Endodermal cell (in vitro differentiated cells): ENCODE data around the gene GALR3. TPM values are rescaled to one million over a fixed set of nuclear protein-coding genes. Genes with fewer than 3 reads are reported as not detected.

ENCODE experiments used
- DNase-seq: peaks from one replicate; pipeline ENCODE4 v3.0.0-alpha.2; 2017
- H3K27ac ChIP-seq: 2 replicates; pipeline ENCODE4 v1.5.1; 2013; ENCODE audit warnings: mild to moderate bottlenecking, low read depth, low read length, moderate library complexity
- H3K27me3 ChIP-seq: 2 replicates; pipeline ENCODE4 v1.6.1; 2013; ENCODE audit warnings: mild to moderate bottlenecking, low read length, moderate library complexity; ENCODE audit not compliant: insufficient read depth, control insufficient read depth, poor library complexity, severe bottlenecking
- H3K36me3 ChIP-seq: 2 replicates; pipeline ENCODE4 v1.7.0; 2013; ENCODE audit warnings: mild to moderate bottlenecking, low read length, moderate library complexity; ENCODE audit not compliant: control insufficient read depth, insufficient read depth
- H3K4me1 ChIP-seq: one replicate; pipeline ENCODE4 v1.7.0; 2013; ENCODE audit warnings: low read length; ENCODE audit not compliant: control insufficient read depth, insufficient read depth
- H3K4me3 ChIP-seq: 2 replicates; pipeline ENCODE4 v1.5.1; 2013; ENCODE audit warnings: mild to moderate bottlenecking, low read length, moderate library complexity
- H3K9ac ChIP-seq: 2 replicates; pipeline ENCODE4 v1.6.1; 2013; ENCODE audit warnings: mild to moderate bottlenecking, low read length, moderate library complexity; ENCODE audit not compliant: poor library complexity, severe bottlenecking; ENCODE audit errors: extremely low read depth
- H3K9me3 ChIP-seq: 2 replicates; pipeline ENCODE4 v1.6.1; 2013; ENCODE audit warnings: mild to moderate bottlenecking, low read length, moderate library complexity; ENCODE audit not compliant: control insufficient read depth
- H3K27ac Mint-ChIP-seq: 2 replicates; pipeline ENCODE4 v1.8.0; 2020; ENCODE audit warnings: mixed read lengths
- H3K27me3 Mint-ChIP-seq: 2 replicates; pipeline ENCODE4 v1.8.0; 2021; ENCODE audit warnings: mild to moderate bottlenecking, mixed read lengths; ENCODE audit not compliant: insufficient read depth
- H3K36me3 Mint-ChIP-seq: 2 replicates; pipeline ENCODE4 v1.8.0; 2020; ENCODE audit warnings: low read depth, mixed read lengths
- H3K4me1 Mint-ChIP-seq: 2 replicates; pipeline ENCODE4 v1.8.0; 2020; ENCODE audit warnings: mixed read lengths
- H3K4me3 Mint-ChIP-seq: 2 replicates; pipeline ENCODE4 v1.8.0; 2020; ENCODE audit warnings: mild to moderate bottlenecking, moderate library complexity, mixed read lengths
- H3K9me3 Mint-ChIP-seq: 2 replicates; pipeline ENCODE4 v1.8.0; 2020; ENCODE audit warnings: mild to moderate bottlenecking, mixed read lengths
- CTCF ChIP-seq: fragments of 200-600 bp; sonication (generic); conservative IDR thresholded peaks from 2 replicates; pipeline ENCODE4 v1.5.0; 2021; ENCODE audit warnings: antibody characterized with exemption, mild to moderate bottlenecking
- WGBS, 2 experiments: methylation state at CpG; one replicate each; pipeline versions ENCODE4 v1.1.5 to v1.1.7; 2013; ENCODE audit warnings: missing lambda C conversion rate in 2 of 2, mixed read lengths in 1 of 2; ENCODE audit not compliant: insufficient coverage in 1 of 2, insufficient read length in 1 of 2; 5-methylcytosine and 5-hydroxymethylcytosine counted together
- total RNA-seq, 2 donors: library from RNA; stranded (reverse); fragmentation: NEBNext Ultra II Directional in 1 of 2; extraction: Animal tissue kit (Norgen Biotek cat#: 25700) in 1 of 2; gene quantifications; 2 replicates in 1 of 2; 3 replicates in 1 of 2; pipeline ENCODE4 v1.2.1, GENCODE V29; 2021

Gene GALR3
- total RNA-seq, 2 donors from 2014 or later: 0.40 to 0.77 TPM

GRCh38 chr22:37816543-37817180 lies 6.5 kb upstream of the GALR3 start:
- TF ChIP-seq CTCF: no peak
- Mint-ChIP-seq H3K4me1 (peaks cover 3% of the 10 kb centered on the region), H3K27ac (no peak overlapping the region), H3K9me3 (no peaks in the 10 kb centered on the region), H3K4me3 (no peak overlapping the region), H3K36me3 (peaks cover 15% of the 10 kb centered on the region), H3K27me3 (peaks cover 25% of the 10 kb centered on the region)
- Histone ChIP-seq H3K9me3 (no peaks in the 10 kb centered on the region), H3K27me3 (peaks cover 25% of the 10 kb centered on the region), H3K27ac (no peak overlapping the region), H3K36me3 (peaks cover 6% of the 10 kb centered on the region), H3K4me1 (no peaks in the 10 kb centered on the region), H3K9ac (no peak overlapping the region), H3K4me3 (no peak overlapping the region)
- DNase-seq: no peak
- WGBS, 2 experiments: 93% methylated on average over 17 to 23 of the region's 23 CpGs

GRCh38 chr22:37817705-37818408 lies 5.3 kb upstream of the GALR3 start:
- Mint-ChIP-seq H3K27me3 (peaks cover 36% of the 10 kb centered on the region), H3K36me3 (peaks cover 15% of the 10 kb centered on the region), H3K4me1 (peaks cover 7% of the 10 kb centered on the region), H3K9me3 (no peaks in the 10 kb centered on the region), H3K27ac (peak overlapping the region; percentile 94), H3K4me3 (peak overlapping the region; percentile 46)
- Histone ChIP-seq H3K36me3 (peaks cover 3% of the 10 kb centered on the region), H3K9me3 (no peaks in the 10 kb centered on the region), H3K9ac (peak overlapping the region; percentile 49), H3K4me3 (peak overlapping the region; percentile 61), H3K4me1 (no peaks in the 10 kb centered on the region), H3K27ac (peak overlapping the region; percentile 84), H3K27me3 (peaks cover 27% of the 10 kb centered on the region)
- DNase-seq: peak; percentile 97
- peak; percentile 98 for TF ChIP-seq CTCF
- WGBS, 2 experiments: 3% methylated on average over 7 to 29 of the region's 29 CpGs

- H3K9me3 ChIP-seq: no peaks in the 10 kb centered on the region
- H3K27me3 Mint-ChIP-seq: peaks cover 43% of the 10 kb centered on the region
- H3K4me1 Mint-ChIP-seq: peaks cover 7% of the 10 kb centered on the region
- H3K27ac Mint-ChIP-seq: no peak overlapping the region
- no peaks in the 10 kb centered on the region for H3K4me1 ChIP-seq
- peak overlapping the region; percentile 46 for H3K4me3 Mint-ChIP-seq
- H3K4me3 ChIP-seq: no peak overlapping the region
- no peak overlapping the region for H3K9ac ChIP-seq
- 11 to 20% methylated on average over 32 to 68 of the region's 68 CpGs for WGBS, 2 experiments
- no peaks in the 10 kb centered on the region for H3K9me3 Mint-ChIP-seq
- H3K36me3 ChIP-seq: no peaks in the 10 kb centered on the region
- peak; percentile 68 for TF ChIP-seq CTCF
- no peak overlapping the region for H3K27ac ChIP-seq
- peak; percentile 90 for DNase-seq
- H3K36me3 Mint-ChIP-seq: peaks cover 11% of the 10 kb centered on the region
- peaks cover 34% of the 10 kb centered on the region for H3K27me3 ChIP-seq
These were observed 4.6 kb upstream of the GALR3 start for GRCh38 chr22:37818409-37819104.
